Measurements from ENCODE around the gene ATF4. TPM values are rescaled to one million over a fixed set of nuclear protein-coding genes. Genes with fewer than 3 reads are reported as not detected.

ATF4 gene
- total and polyA plus RNA-seq, 7 experiments from 2014 or later: 68.9 to 293 (median 243) TPM

- POLR2A ChIA-PET: interaction anchor here (1.0 to 2.9 kb wide), 5 partner anchors 34 to 657 kb away, joined by 3 to 17 read pairs (median 4); partner anchors contain the start of gene MIEF1
- peaks cover 0 to 3% (median 0%) of the 10 kb centered on the region in 11 donors for H3K9me3 Mint-ChIP-seq
- Histone ChIP-seq H3K9me3 (ENCODE audit: control insufficient read depth in 2 of 3, low read length in 3 of 3) (no peaks in the 10 kb centered on the region), H3K27ac (ENCODE audit: low read depth, low read length) (no peak overlapping the region), H3K4me3 (ENCODE audit: low read length) (no peak overlapping the region), H3K27me3 (ENCODE audit: control insufficient read depth in 2 of 2, insufficient read depth in 2 of 2, low read length in 2 of 2) (no peaks in the 10 kb centered on the region), H3K4me1 (ENCODE audit: control insufficient read depth in 2 of 2, insufficient read depth in 2 of 2, low read length in 2 of 2) (peaks cover 16 to 26% of the 10 kb centered on the region in 2 donors), H3K36me3 (ENCODE audit: control insufficient read depth in 2 of 3, insufficient read depth in 3 of 3, low read length in 3 of 3) (peaks cover 0 to 9% (median 0%) of the 10 kb centered on the region in 3 experiments)
- DNase-seq (no peak), ATAC-seq (no peak)
- peaks cover 15 to 31% (median 24%) of the 10 kb centered on the region in 7 donors for H3K4me1 Mint-ChIP-seq
- H3K27ac Mint-ChIP-seq: no peak overlapping the region
- CTCF ChIA-PET: interaction anchor here (0.9 to 6.7 kb wide), 13 partner anchors 10 to 813 kb away, joined by 3 to 73 read pairs (median 5); no protein-coding TSS in a partner anchor
- peaks cover 0 to 12% (median 4%) of the 10 kb centered on the region in 5 donors for H3K36me3 Mint-ChIP-seq
- H3K4me3 Mint-ChIP-seq: no peak overlapping the region
- peaks cover 0 to 4% (median 0%) of the 10 kb centered on the region in 5 donors for H3K27me3 Mint-ChIP-seq
- intact Hi-C loops (cut with micrococcal nuclease): no loop called here
Measured at GRCh38 chr22:39535357-39535725, 15.0 kb downstream of the ATF4 start.

GRCh38 chr22:39535831-39536449 lies 15.6 kb downstream of the ATF4 start:
- peaks cover 0 to 8% (median 4%) of the 10 kb centered on the region in 5 donors for H3K36me3 Mint-ChIP-seq
- no peak overlapping the region for H3K4me3 Mint-ChIP-seq
- ATAC-seq (no peak), DNase-seq (no peak)
- Histone ChIP-seq H3K36me3 (ENCODE audit: control insufficient read depth in 2 of 3, insufficient read depth in 3 of 3, low read length in 3 of 3) (peaks cover 0 to 4% (median 0%) of the 10 kb centered on the region in 3 experiments), H3K27me3 (ENCODE audit: control insufficient read depth in 2 of 2, insufficient read depth in 2 of 2, low read length in 2 of 2) (no peaks in the 10 kb centered on the region), H3K9me3 (ENCODE audit: control insufficient read depth in 2 of 3, low read length in 3 of 3) (no peaks in the 10 kb centered on the region), H3K4me1 (ENCODE audit: control insufficient read depth in 2 of 2, insufficient read depth in 2 of 2, low read length in 2 of 2) (peaks cover 11 to 20% of the 10 kb centered on the region in 2 donors), H3K27ac (ENCODE audit: low read depth, low read length) (no peak overlapping the region), H3K4me3 (ENCODE audit: low read length) (no peak overlapping the region)
- CTCF ChIA-PET: interaction anchor here (0.6 to 6.7 kb wide), 6 partner anchors 10 to 812 kb away, joined by 3 to 73 read pairs (median 7); no protein-coding TSS in a partner anchor
- intact Hi-C loops (cut with micrococcal nuclease): no loop called here
- POLR2A ChIA-PET: interaction anchor here (1.5 to 2.9 kb wide), 2 partner anchors 489 to 508 kb away, joined by 4 to 17 read pairs; no protein-coding TSS in a partner anchor
- H3K27me3 Mint-ChIP-seq: peaks cover 0 to 4% (median 0%) of the 10 kb centered on the region in 5 donors
- H3K4me1 Mint-ChIP-seq: peaks cover 10 to 25% (median 18%) of the 10 kb centered on the region in 7 donors
- peaks cover 0 to 3% (median 0%) of the 10 kb centered on the region in 11 donors for H3K9me3 Mint-ChIP-seq
- H3K27ac Mint-ChIP-seq: no peak overlapping the region

- peaks cover 0 to 4% (median 0%) of the 10 kb centered on the region in 5 donors for H3K27me3 Mint-ChIP-seq
Measured at GRCh38 chr22:39536711-39537110, 16.3 kb downstream of the ATF4 start.

GRCh38 chr22:39537975-39538374 lies 17.6 kb downstream of the ATF4 start:
- intact Hi-C loops (cut with micrococcal nuclease): no loop called here
- no peaks in the 10 kb centered on the region for H3K36me3 Mint-ChIP-seq
- no peak overlapping the region for H3K27ac Mint-ChIP-seq
- Histone ChIP-seq H3K9me3 (ENCODE audit: control insufficient read depth in 2 of 3, low read length in 3 of 3) (no peaks in the 10 kb centered on the region), H3K36me3 (ENCODE audit: control insufficient read depth in 2 of 3, insufficient read depth in 3 of 3, low read length in 3 of 3) (no peaks in the 10 kb centered on the region), H3K27ac (ENCODE audit: low read depth, low read length) (no peak overlapping the region), H3K4me1 (ENCODE audit: control insufficient read depth in 2 of 2, insufficient read depth in 2 of 2, low read length in 2 of 2) (peaks cover 0 to 9% of the 10 kb centered on the region in 2 donors), H3K27me3 (ENCODE audit: control insufficient read depth in 2 of 2, insufficient read depth in 2 of 2, low read length in 2 of 2) (no peaks in the 10 kb centered on the region), H3K4me3 (ENCODE audit: low read length) (no peak overlapping the region)
- H3K27me3 Mint-ChIP-seq: peaks cover 0 to 3% (median 0%) of the 10 kb centered on the region in 5 donors
- no peak for ATAC-seq
- peaks cover 0 to 10% (median under 1%) of the 10 kb centered on the region in 7 donors for H3K4me1 Mint-ChIP-seq
- no peaks in the 10 kb centered on the region for H3K9me3 Mint-ChIP-seq
- POLR2A ChIA-PET: interaction anchor here (0.5 to 1.8 kb wide), 2 partner anchors 14 to 509 kb away, joined by 3 to 6 read pairs; no protein-coding TSS in a partner anchor
- no peak for DNase-seq
- CTCF ChIA-PET: interaction anchor here (0.7 to 6.7 kb wide), 4 partner anchors 471 to 607 kb away, joined by 3 to 73 read pairs (median 4); no protein-coding TSS in a partner anchor
- no peak overlapping the region for H3K4me3 Mint-ChIP-seq

More at GRCh38 chr22:39536711-39537110, 16.3 kb downstream of the ATF4 start:
- peaks cover 5 to 18% (median 11%) of the 10 kb centered on the region in 7 donors for H3K4me1 Mint-ChIP-seq
- POLR2A ChIA-PET: interaction anchor here (1.0 to 1.5 kb wide), 2 partner anchors 17 to 488 kb away, joined by 3 to 4 read pairs; partner anchors contain the start of gene ATF4
- ATAC-seq (no peak), DNase-seq (no peak)
- H3K36me3 Mint-ChIP-seq: peaks cover 0 to 2% (median 0%) of the 10 kb centered on the region in 5 donors
- peaks cover 0 to 3% (median 0%) of the 10 kb centered on the region in 11 donors for H3K9me3 Mint-ChIP-seq
- Histone ChIP-seq H3K9me3 (ENCODE audit: control insufficient read depth in 2 of 3, low read length in 3 of 3) (no peaks in the 10 kb centered on the region), H3K27me3 (ENCODE audit: control insufficient read depth in 2 of 2, insufficient read depth in 2 of 2, low read length in 2 of 2) (no peaks in the 10 kb centered on the region), H3K36me3 (ENCODE audit: control insufficient read depth in 2 of 3, insufficient read depth in 3 of 3, low read length in 3 of 3) (peaks cover 0 to 4% (median 0%) of the 10 kb centered on the region in 3 experiments), H3K27ac (ENCODE audit: low read depth, low read length) (no peak overlapping the region), H3K4me1 (ENCODE audit: control insufficient read depth in 2 of 2, insufficient read depth in 2 of 2, low read length in 2 of 2) (peaks cover 3 to 12% of the 10 kb centered on the region in 2 donors), H3K4me3 (ENCODE audit: low read length) (no peak overlapping the region)
- H3K4me3 Mint-ChIP-seq: no peak overlapping the region
- no peak overlapping the region for H3K27ac Mint-ChIP-seq
- intact Hi-C loops (cut with micrococcal nuclease): no loop called here
- CTCF ChIA-PET: interaction anchor here (6.7 kb wide), 1 partner anchor 488 kb away, joined by 73 read pairs; no protein-coding TSS in a partner anchor

- no peak overlapping the region for H3K4me3 ChIP-seq (ENCODE audit: low read length)
- POLR2A ChIA-PET: no interaction called here
- peaks cover 11 to 25% (median 15%) of the 10 kb centered on the region in 7 donors for H3K4me1 Mint-ChIP-seq
- CTCF ChIA-PET: interaction anchor here (2.3 kb wide), 1 partner anchor 482 kb away, joined by 9 read pairs; no protein-coding TSS in a partner anchor
- H3K4me3 Mint-ChIP-seq: no peak overlapping the region
- H3K36me3 ChIP-seq (ENCODE audit: control insufficient read depth in 2 of 3, insufficient read depth in 3 of 3, low read length in 3 of 3): no peaks in the 10 kb centered on the region
- peaks cover 0 to 5% (median 0%) of the 10 kb centered on the region in 5 donors for H3K36me3 Mint-ChIP-seq
- peaks cover 0 to 5% (median 0%) of the 10 kb centered on the region in 11 donors for H3K9me3 Mint-ChIP-seq
- H3K27ac Mint-ChIP-seq: no peak overlapping the region
- no peaks in the 10 kb centered on the region for H3K27me3 ChIP-seq (ENCODE audit: control insufficient read depth in 2 of 2, insufficient read depth in 2 of 2, low read length in 2 of 2)
- peaks cover 21 to 34% (median 23%) of the 10 kb centered on the region in 5 donors for H3K27me3 Mint-ChIP-seq
- intact Hi-C loops (cut with micrococcal nuclease): no loop called here
- H3K4me1 ChIP-seq (ENCODE audit: control insufficient read depth in 2 of 2, insufficient read depth in 2 of 2, low read length in 2 of 2): peaks cover 0 to 13% of the 10 kb centered on the region in 2 donors
- DNase-seq (peak in 1 of 9 donors; percentile 26), ATAC-seq (no peak)
- H3K9me3 ChIP-seq (ENCODE audit: control insufficient read depth in 2 of 3, low read length in 3 of 3): no peaks in the 10 kb centered on the region
- no peak overlapping the region for H3K27ac ChIP-seq (ENCODE audit: low read depth, low read length)
Measured at GRCh38 chr22:39543095-39543494, 22.7 kb downstream of the ATF4 start.
